H1 (cell line): Measurements from ENCODE around the gene CUX1. TPM values are rescaled to one million over a fixed set of nuclear protein-coding genes. Genes with fewer than 3 reads are reported as not detected.

Source experiments
- NRF1 ChIP-seq: IDR thresholded peaks from 2 replicates; pipeline ENCODE4 v1.6.1; 2011; ENCODE audit warnings: mild to moderate bottlenecking, low read depth, low read length, improper control_type of control experiment
- TAF7 ChIP-seq: optimal IDR thresholded peaks from 2 replicates; pipeline ENCODE3; 2011; ENCODE audit warnings: low read depth, mild to moderate bottlenecking, inconsistent platforms, low read length, moderate library complexity, borderline replicate concordance
- polyA plus RNA-seq, 7 experiments: library from polyadenylated mRNA; depleted of rRNA in 3 of 7; stranded (reverse) in 5 of 7; unstranded in 2 of 7; fragments of >200 nt in 5 of 7; fragments of 200-250 nt in 2 of 7; gene quantifications; 1 replicate in 5 of 7; 2 replicates in 1 of 7; 4 replicates in 1 of 7; pipeline versions ENCODE4 v1.2.1 to v1.2.3, GENCODE V29; 2011 to 2013; ENCODE audit warnings: missing spikeins in 2 of 7, mixed read lengths in 2 of 7
- total RNA-seq: library from RNA; stranded (reverse); fragmentation: NEBNext Ultra II Directional; extraction: Animal tissue kit (Norgen Biotek cat#: 25700); gene quantifications from 2 replicates; pipeline ENCODE4 v1.2.1, GENCODE V29; 2021

CUX1 gene
- total and polyA plus RNA-seq, 2 of the 8 experiments (the other 6 are each of a cell fraction or from before 2014, with no cell fraction given): 21.6 to 65.9 TPM

DNA sequence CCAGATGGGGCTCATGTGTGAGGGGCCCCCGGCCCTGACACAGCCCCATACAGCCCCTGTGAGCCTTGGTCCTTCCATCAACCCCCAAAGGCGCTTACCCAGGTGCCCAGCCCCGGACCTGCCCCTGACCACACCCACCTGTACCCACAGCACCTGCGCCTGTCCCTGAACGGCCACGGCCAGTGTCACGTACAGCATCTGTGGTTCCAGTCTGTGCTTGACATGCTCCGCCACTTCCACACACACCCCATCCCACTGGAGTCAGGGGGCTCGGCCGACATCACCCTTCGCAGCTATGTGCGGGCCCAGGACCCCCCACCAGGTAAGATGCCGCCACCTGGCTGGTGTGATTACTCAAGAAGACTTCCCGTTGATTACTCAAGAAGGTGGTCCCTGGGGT, 502.8 kb downstream of the CUX1 start (continued):
- TF ChIP-seq TAF7 (no peak), NRF1 (no peak)
